ENCODE data around the gene CTIF. TPM values are rescaled to one million over a fixed set of nuclear protein-coding genes. Genes with fewer than 3 reads are reported as not detected.

Gene CTIF
- total and polyA plus RNA-seq, 2 experiments from 2014 or later = 8.6 to 14.4 TPM

DNA sequence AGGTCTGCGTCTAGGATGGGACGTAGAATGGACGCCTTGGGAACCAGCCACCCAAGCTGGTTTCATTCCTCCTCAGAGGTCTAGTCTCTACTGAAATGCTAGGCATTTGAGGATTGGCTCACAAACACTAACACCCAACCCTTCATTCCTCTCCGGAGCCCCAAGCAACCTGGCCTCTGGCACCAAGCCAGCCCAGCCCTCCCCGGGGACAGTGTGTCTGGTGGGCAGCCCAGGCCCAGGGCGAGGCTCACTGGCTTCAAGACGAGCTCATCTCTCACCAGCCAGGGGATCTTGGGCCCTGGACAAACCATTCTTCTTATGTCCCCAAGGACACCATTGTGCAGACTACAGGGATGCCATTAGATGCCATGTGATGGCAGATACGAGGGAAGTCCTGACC is 182.5 kb downstream of the CTIF start:
- no peak overlapping the region for H3K4me2 ChIP-seq
- no peaks in the 10 kb centered on the region for H3K4me1 ChIP-seq (ENCODE audit: insufficient read depth)
- H3F3A ChIP-seq (replicated peaks; ENCODE audit: low read depth) = no peaks in the 10 kb centered on the region
- no peaks in the 10 kb centered on the region for H3K4me1 Mint-ChIP-seq
- H3K9me2 ChIP-seq (ENCODE audit: insufficient read depth) = no peaks in the 10 kb centered on the region
- ATAC-seq (no peak), DNase-seq (ENCODE audit: low spot score) (no peak)
- H3K27me3 ChIP-seq (ENCODE audit: insufficient read depth) = no peaks in the 10 kb centered on the region
- H3K27ac ChIP-seq (ENCODE audit: low read depth) = no peak overlapping the region
- H3K9me3 Mint-ChIP-seq = peaks cover 4% of the 10 kb centered on the region; the same call in 1 of the 3 replicates
- no peaks in the 10 kb centered on the region for H4K20me1 ChIP-seq (replicated peaks; ENCODE audit: insufficient read depth)
- no peaks in the 10 kb centered on the region for H3K79me2 ChIP-seq (replicated peaks; ENCODE audit: insufficient read depth)
- no peak overlapping the region for H3K4me3 ChIP-seq
- TF ChIP-seq EZH2phosphoT487 (IDR thresholded peaks at IDR 0.05; ENCODE audit: unreplicated experiment) = no peak
- TF ChIP-seq ZNF114 (CRISPR knock-in tag; IDR thresholded peaks at IDR 0.05) = no peak
- no peak for TF ChIP-seq JUNB (IDR thresholded peaks at IDR 0.05; ENCODE audit: unreplicated experiment)
- no peak for TF ChIP-seq EZH2 (IDR thresholded peaks at IDR 0.05; ENCODE audit: low read depth, unreplicated experiment)
- TF ChIP-seq, protein P1, sequence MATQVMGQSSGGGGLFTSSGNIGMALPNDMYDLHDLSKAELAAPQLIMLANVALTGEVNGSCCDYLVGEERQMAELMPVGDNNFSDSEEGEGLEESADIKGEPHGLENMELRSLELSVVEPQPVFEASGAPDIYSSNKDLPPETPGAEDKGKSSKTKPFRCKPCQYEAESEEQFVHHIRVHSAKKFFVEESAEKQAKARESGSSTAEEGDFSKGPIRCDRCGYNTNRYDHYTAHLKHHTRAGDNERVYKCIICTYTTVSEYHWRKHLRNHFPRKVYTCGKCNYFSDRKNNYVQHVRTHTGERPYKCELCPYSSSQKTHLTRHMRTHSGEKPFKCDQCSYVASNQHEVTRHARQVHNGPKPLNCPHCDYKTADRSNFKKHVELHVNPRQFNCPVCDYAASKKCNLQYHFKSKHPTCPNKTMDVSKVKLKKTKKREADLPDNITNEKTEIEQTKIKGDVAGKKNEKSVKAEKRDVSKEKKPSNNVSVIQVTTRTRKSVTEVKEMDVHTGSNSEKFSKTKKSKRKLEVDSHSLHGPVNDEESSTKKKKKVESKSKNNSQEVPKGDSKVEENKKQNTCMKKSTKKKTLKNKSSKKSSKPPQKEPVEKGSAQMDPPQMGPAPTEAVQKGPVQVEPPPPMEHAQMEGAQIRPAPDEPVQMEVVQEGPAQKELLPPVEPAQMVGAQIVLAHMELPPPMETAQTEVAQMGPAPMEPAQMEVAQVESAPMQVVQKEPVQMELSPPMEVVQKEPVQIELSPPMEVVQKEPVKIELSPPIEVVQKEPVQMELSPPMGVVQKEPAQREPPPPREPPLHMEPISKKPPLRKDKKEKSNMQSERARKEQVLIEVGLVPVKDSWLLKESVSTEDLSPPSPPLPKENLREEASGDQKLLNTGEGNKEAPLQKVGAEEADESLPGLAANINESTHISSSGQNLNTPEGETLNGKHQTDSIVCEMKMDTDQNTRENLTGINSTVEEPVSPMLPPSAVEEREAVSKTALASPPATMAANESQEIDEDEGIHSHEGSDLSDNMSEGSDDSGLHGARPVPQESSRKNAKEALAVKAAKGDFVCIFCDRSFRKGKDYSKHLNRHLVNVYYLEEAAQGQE (IDR thresholded peaks at IDR 0.05; ENCODE audit: unreplicated experiment) = no peak
- no peak for TF ChIP-seq ZNF331 (CRISPR knock-in tag; IDR thresholded peaks at IDR 0.05; ENCODE audit: low read depth)
- TF ChIP-seq, protein P2, sequence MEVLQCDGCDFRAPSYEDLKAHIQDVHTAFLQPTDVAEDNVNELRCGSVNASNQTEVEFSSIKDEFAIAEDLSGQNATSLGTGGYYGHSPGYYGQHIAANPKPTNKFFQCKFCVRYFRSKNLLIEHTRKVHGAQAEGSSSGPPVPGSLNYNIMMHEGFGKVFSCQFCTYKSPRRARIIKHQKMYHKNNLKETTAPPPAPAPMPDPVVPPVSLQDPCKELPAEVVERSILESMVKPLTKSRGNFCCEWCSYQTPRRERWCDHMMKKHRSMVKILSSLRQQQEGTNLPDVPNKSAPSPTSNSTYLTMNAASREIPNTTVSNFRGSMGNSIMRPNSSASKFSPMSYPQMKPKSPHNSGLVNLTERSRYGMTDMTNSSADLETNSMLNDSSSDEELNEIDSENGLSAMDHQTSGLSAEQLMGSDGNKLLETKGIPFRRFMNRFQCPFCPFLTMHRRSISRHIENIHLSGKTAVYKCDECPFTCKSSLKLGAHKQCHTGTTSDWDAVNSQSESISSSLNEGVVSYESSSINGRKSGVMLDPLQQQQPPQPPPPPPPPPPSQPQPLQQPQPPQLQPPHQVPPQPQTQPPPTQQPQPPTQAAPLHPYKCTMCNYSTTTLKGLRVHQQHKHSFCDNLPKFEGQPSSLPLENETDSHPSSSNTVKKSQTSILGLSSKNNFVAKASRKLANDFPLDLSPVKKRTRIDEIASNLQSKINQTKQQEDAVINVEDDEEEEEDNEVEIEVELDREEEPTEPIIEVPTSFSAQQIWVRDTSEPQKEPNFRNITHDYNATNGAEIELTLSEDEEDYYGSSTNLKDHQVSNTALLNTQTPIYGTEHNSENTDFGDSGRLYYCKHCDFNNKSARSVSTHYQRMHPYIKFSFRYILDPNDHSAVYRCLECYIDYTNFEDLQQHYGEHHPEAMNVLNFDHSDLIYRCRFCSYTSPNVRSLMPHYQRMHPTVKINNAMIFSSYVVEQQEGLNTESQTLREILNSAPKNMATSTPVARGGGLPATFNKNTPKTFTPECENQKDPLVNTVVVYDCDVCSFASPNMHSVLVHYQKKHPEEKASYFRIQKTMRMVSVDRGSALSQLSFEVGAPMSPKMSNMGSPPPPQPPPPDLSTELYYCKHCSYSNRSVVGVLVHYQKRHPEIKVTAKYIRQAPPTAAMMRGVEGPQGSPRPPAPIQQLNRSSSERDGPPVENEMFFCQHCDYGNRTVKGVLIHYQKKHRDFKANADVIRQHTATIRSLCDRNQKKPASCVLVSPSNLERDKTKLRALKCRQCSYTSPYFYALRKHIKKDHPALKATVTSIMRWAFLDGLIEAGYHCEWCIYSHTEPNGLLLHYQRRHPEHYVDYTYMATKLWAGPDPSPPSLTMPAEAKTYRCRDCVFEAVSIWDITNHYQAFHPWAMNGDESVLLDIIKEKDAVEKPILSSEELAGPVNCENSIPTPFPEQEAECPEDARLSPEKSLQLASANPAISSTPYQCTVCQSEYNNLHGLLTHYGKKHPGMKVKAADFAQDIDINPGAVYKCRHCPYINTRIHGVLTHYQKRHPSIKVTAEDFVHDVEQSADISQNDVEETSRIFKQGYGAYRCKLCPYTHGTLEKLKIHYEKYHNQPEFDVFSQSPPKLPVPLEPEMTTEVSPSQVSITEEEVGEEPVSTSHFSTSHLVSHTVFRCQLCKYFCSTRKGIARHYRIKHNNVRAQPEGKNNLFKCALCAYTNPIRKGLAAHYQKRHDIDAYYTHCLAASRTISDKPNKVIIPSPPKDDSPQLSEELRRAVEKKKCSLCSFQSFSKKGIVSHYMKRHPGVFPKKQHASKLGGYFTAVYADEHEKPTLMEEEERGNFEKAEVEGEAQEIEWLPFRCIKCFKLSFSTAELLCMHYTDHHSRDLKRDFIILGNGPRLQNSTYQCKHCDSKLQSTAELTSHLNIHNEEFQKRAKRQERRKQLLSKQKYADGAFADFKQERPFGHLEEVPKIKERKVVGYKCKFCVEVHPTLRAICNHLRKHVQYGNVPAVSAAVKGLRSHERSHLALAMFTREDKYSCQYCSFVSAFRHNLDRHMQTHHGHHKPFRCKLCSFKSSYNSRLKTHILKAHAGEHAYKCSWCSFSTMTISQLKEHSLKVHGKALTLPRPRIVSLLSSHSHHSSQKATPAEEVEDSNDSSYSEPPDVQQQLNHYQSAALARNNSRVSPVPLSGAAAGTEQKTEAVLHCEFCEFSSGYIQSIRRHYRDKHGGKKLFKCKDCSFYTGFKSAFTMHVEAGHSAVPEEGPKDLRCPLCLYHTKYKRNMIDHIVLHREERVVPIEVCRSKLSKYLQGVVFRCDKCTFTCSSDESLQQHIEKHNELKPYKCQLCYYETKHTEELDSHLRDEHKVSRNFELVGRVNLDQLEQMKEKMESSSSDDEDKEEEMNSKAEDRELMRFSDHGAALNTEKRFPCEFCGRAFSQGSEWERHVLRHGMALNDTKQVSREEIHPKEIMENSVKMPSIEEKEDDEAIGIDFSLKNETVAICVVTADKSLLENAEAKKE (CRISPR knock-in tag; IDR thresholded peaks at IDR 0.05) = no peak
- TF ChIP-seq, protein P3, sequence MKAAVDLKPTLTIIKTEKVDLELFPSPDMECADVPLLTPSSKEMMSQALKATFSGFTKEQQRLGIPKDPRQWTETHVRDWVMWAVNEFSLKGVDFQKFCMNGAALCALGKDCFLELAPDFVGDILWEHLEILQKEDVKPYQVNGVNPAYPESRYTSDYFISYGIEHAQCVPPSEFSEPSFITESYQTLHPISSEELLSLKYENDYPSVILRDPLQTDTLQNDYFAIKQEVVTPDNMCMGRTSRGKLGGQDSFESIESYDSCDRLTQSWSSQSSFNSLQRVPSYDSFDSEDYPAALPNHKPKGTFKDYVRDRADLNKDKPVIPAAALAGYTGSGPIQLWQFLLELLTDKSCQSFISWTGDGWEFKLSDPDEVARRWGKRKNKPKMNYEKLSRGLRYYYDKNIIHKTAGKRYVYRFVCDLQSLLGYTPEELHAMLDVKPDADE (IDR thresholded peaks at IDR 0.05) = no peak
- no peak for TF ChIP-seq CREB1 (CRISPR knock-in tag; IDR thresholded peaks at IDR 0.05; ENCODE audit: low read depth)
- TF ChIP-seq STAT1 (IDR thresholded peaks at IDR 0.05; ENCODE audit: unreplicated experiment) = no peak
- TF ChIP-seq NANOG (IDR thresholded peaks at IDR 0.05; ENCODE audit: borderline replicate concordance) = no peak
- TF ChIP-seq, protein P4, sequence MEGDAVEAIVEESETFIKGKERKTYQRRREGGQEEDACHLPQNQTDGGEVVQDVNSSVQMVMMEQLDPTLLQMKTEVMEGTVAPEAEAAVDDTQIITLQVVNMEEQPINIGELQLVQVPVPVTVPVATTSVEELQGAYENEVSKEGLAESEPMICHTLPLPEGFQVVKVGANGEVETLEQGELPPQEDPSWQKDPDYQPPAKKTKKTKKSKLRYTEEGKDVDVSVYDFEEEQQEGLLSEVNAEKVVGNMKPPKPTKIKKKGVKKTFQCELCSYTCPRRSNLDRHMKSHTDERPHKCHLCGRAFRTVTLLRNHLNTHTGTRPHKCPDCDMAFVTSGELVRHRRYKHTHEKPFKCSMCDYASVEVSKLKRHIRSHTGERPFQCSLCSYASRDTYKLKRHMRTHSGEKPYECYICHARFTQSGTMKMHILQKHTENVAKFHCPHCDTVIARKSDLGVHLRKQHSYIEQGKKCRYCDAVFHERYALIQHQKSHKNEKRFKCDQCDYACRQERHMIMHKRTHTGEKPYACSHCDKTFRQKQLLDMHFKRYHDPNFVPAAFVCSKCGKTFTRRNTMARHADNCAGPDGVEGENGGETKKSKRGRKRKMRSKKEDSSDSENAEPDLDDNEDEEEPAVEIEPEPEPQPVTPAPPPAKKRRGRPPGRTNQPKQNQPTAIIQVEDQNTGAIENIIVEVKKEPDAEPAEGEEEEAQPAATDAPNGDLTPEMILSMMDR (conservative IDR thresholded peaks at IDR 0.05; ENCODE audit: low read depth in 2 of 2) = no peak
- no peak for TF ChIP-seq POLR2AphosphoS5 (IDR thresholded peaks at IDR 0.05; ENCODE audit: low read depth)
- H2AFZ ChIP-seq = no peak overlapping the region
- no peak overlapping the region for H3K4me3 Mint-ChIP-seq
- H3K27ac Mint-ChIP-seq = no peak overlapping the region
- H3K36me3 ChIP-seq (ENCODE audit: insufficient read depth) = no peaks in the 10 kb centered on the region
- H3K36me3 Mint-ChIP-seq (ENCODE audit: low read depth) = 0 out of 3 replicates have a peak, but pooled peaks cover 4% of the 10 kb centered on the region
- peaks cover 4% of the 10 kb centered on the region for H3K27me3 Mint-ChIP-seq (ENCODE audit: insufficient read depth, low read depth, poor library complexity)
